Spleen (tissue), 11 donors: Measurements from ENCODE around the gene GNG7. TPM values are rescaled to one million over a fixed set of nuclear protein-coding genes. Genes with fewer than 3 reads are reported as not detected.
"Not testable (repeated sequence)": the region's sequence is repeated elsewhere in the genome, so short reads cannot be mapped to it uniquely, and the experiment has no call there.

Source experiments
- DNase-seq: peaks from one replicate; pipeline ENCODE4 v3.0.0-alpha.2; 2020
- H3K27ac ChIP-seq, 8 donors: fragments of 200-600 bp; sonication (generic) in 7 of 8; 1 replicate in 4 of 8; 2 replicates in 4 of 8; pipeline versions ENCODE4 v1.5.0 to v1.8.0; 2016 to 2021; ENCODE audit warnings: inconsistent platforms in 4 of 8, mild to moderate bottlenecking in 4 of 8, moderate library complexity in 1 of 8
- H3K27me3 ChIP-seq, 7 donors: fragments of 200-600 bp; sonication (generic) in 6 of 7; replicated peaks in 1 of 7; 1 replicate in 4 of 7; 2 replicates in 3 of 7; pipeline versions ENCODE4 v1.5.0 to v1.8.0; 2016 to 2021; ENCODE audit warnings: inconsistent platforms in 3 of 7, mild to moderate bottlenecking in 1 of 7
- H3K36me3 ChIP-seq, 6 donors: fragments of 200-600 bp; sonication (generic) in 5 of 6; 1 replicate in 4 of 6; 2 replicates in 2 of 6; pipeline versions ENCODE4 v1.5.0 to v1.8.0; 2016 to 2021; ENCODE audit warnings: inconsistent platforms in 2 of 6
- H3K4me1 ChIP-seq, 6 donors: fragments of 200-600 bp; sonication (generic) in 5 of 6; 1 replicate in 3 of 6; 2 replicates in 3 of 6; pipeline versions ENCODE4 v1.5.0 to v1.8.0; 2016 to 2021; ENCODE audit warnings: inconsistent platforms in 3 of 6
- H3K4me3 ChIP-seq, 8 donors: fragments of 200-600 bp; sonication (generic) in 7 of 8; 1 replicate in 4 of 8; 2 replicates in 4 of 8; pipeline versions ENCODE4 v1.5.0 to v1.8.0; 2016 to 2021; ENCODE audit warnings: inconsistent platforms in 4 of 8, mild to moderate bottlenecking in 4 of 8, moderate library complexity in 2 of 8
- H3K9me3 ChIP-seq, 8 donors: fragments of 200-600 bp; sonication (generic) in 7 of 8; 1 replicate in 4 of 8; 2 replicates in 4 of 8; pipeline versions ENCODE4 v1.5.0 to v1.8.0; 2016 to 2021; ENCODE audit warnings: inconsistent platforms in 4 of 8
- POLR2A ChIP-seq, 3 donors: fragments of 450-650 bp; IDR thresholded peaks; one replicate each; pipeline ENCODE4 v1.5.1; 2017; ENCODE audit warnings: antibody characterized with exemption in 3 of 3, mild to moderate bottlenecking in 1 of 3
- POLR2AphosphoS5 ChIP-seq, 3 donors: sonication (generic); formaldehyde crosslinking; IDR thresholded peaks; one replicate each; pipeline ENCODE4 v1.5.1; 2017; ENCODE audit warnings: antibody characterized with exemption in 3 of 3
- WGBS, 5 donors: extraction: QIAGEN DNeasy Blood & Tissue Kit in 3 of 5; methylation state at CpG; one replicate each; pipeline versions ENCODE4 v1.1.5 to v1.1.7; 2013 to 2018; 5-methylcytosine and 5-hydroxymethylcytosine counted together
- intact Hi-C: fragments of 100-400 bp; cut with DNase I; formaldehyde crosslinking; loops from one replicate; pipeline ENCODE4 v1.15.0; 2023; ENCODE audit warnings: low total_unique reads
- polyA plus RNA-seq, 3 donors: library from polyadenylated mRNA; stranded (reverse); fragments of 200-250 nt; gene quantifications; one replicate each; pipeline ENCODE4 v1.2.1, GENCODE V29; 2013
- total RNA-seq, 7 donors: library from RNA; depleted of rRNA in 3 of 7; stranded (reverse); fragments of >200 nt in 3 of 7; fragmentation: NEBNext Ultra II Directional in 4 of 7; extraction: Animal tissue kit (Norgen Biotek cat#: 25700) in 4 of 7; gene quantifications; one replicate each; pipeline versions ENCODE4 v1.1.0 to v1.2.1, GENCODE V29; 2016 to 2021
- TF ChIP-seq, protein P1 (sequence below), 11 experiments: fragments of 200-600 bp in 7 of 11; fragments of 450-650 bp in 4 of 11; sonication (generic) in 4 of 11; IDR thresholded peaks in 8 of 11; conservative IDR thresholded peaks in 3 of 11; 1 replicate in 7 of 11; 2 replicates in 4 of 11; pipeline versions ENCODE4 v1.4.0 to v1.8.0; 2016 to 2021; ENCODE audit warnings: antibody characterized with exemption in 11 of 11, inconsistent platforms in 4 of 11, mild to moderate bottlenecking in 1 of 11
- donor health status: healthy with polysubstance abuse.
- donor health status: DM: no; HTN: no; CAD: no; lungs with moderate emphysema.
- donor health status: DM: no; HTN: no; CAD: no.
- donor health status: Bipolar disorder and iron deficiency.
- donor health status: healthy.
- donor health status: DM: no; HTN: no; CAD: no.
- donor health status: DM: yes; HTN: yes; CAD: no.

Gene GNG7
- total and polyA plus RNA-seq, 10 donors = 17.2 to 34.6 (median 18.9) TPM

DNA sequence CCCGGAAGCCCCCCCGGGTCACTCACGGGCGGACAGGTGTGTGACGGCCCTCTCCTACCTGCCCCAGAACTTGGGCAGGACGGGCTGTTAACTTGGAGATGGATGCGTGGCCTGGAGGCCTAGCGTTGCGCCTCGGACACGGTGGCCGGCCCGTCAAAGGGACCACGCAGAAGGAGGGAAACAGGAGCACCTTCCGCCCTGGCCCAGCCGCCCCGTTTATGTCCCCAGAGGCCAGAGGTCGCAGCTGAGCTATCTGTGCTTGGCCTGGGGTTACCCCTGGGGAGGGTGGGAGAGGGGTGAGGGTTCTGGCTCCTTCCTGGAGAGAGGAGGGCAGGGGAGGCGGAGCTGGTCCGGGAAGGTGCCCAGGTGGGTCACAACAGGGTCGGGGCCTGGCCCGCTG, 190.9 kb downstream of the GNG7 start:
- peaks cover 0 to 29% (median 17%) of the 10 kb centered on the region in 6 donors for H3K4me1 ChIP-seq
- H3K27ac ChIP-seq = no peak overlapping the region
- DNase-seq = no peak
- H3K36me3 ChIP-seq = peaks cover 0 to 27% (median 1%) of the 10 kb centered on the region in 6 donors
- TF ChIP-seq POLR2AphosphoS5 (IDR thresholded peaks at IDR 0.05) = peak in 1 of 3 donors; percentile 38
- TF ChIP-seq POLR2A (IDR thresholded peaks at IDR 0.05) = no peak
- TF ChIP-seq, protein P1, sequence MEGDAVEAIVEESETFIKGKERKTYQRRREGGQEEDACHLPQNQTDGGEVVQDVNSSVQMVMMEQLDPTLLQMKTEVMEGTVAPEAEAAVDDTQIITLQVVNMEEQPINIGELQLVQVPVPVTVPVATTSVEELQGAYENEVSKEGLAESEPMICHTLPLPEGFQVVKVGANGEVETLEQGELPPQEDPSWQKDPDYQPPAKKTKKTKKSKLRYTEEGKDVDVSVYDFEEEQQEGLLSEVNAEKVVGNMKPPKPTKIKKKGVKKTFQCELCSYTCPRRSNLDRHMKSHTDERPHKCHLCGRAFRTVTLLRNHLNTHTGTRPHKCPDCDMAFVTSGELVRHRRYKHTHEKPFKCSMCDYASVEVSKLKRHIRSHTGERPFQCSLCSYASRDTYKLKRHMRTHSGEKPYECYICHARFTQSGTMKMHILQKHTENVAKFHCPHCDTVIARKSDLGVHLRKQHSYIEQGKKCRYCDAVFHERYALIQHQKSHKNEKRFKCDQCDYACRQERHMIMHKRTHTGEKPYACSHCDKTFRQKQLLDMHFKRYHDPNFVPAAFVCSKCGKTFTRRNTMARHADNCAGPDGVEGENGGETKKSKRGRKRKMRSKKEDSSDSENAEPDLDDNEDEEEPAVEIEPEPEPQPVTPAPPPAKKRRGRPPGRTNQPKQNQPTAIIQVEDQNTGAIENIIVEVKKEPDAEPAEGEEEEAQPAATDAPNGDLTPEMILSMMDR (IDR thresholded peaks at IDR 0.05 in 8 of 11, conservative IDR thresholded peaks at IDR 0.05 in 3 of 11) = no peak
- no peak overlapping the region for H3K4me3 ChIP-seq
- intact Hi-C loops = no loop called here
- 75 to 89% (median 84%) methylated on average over 21 to 22 of the region's 22 CpGs for WGBS, 5 donors
- no peaks in the 10 kb centered on the region for H3K27me3 ChIP-seq
- peaks cover 0 to 3% (median 0%) of the 10 kb centered on the region in 8 donors for H3K9me3 ChIP-seq

DNA sequence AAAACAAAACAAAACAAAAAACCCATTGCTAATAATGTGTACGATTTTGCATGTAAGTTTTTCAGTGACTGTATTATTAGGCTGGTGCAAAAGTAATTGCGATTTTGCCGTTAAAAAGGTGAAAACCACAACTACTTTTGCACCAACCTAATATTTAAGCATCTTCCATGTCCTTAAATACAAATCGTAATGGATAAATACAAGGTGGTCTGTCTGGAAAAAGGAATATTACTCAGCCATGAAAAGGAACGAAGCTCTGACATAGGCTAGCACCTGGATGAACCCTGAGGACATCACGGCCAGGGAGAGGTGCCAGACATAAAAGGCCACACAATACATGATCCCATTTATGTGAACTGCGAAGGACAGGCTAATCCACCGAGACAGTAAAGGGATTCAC, 193.4 kb downstream of the GNG7 start:
- 81 to 96% (median 93%) methylated on average over 8 of the region's 8 CpGs for WGBS, 5 donors
- peaks cover 0 to 11% (median 1%) of the 10 kb centered on the region in 6 donors for H3K36me3 ChIP-seq
- no peak for DNase-seq
- intact Hi-C loops = no loop called here
- H3K4me3 ChIP-seq = no peak overlapping the region
- no peak overlapping the region for H3K27ac ChIP-seq
- H3K9me3 ChIP-seq = peaks cover 0 to 3% (median 0%) of the 10 kb centered on the region in 8 donors
- TF ChIP-seq POLR2AphosphoS5 (IDR thresholded peaks at IDR 0.05) (no peak), POLR2A (IDR thresholded peaks at IDR 0.05) (no peak)
- TF ChIP-seq, protein P1 (IDR thresholded peaks at IDR 0.05 in 8 of 11, conservative IDR thresholded peaks at IDR 0.05 in 3 of 11) = no peak
- peaks cover 0 to 35% (median 18%) of the 10 kb centered on the region in 6 donors for H3K4me1 ChIP-seq
- H3K27me3 ChIP-seq = no peaks in the 10 kb centered on the region

DNA sequence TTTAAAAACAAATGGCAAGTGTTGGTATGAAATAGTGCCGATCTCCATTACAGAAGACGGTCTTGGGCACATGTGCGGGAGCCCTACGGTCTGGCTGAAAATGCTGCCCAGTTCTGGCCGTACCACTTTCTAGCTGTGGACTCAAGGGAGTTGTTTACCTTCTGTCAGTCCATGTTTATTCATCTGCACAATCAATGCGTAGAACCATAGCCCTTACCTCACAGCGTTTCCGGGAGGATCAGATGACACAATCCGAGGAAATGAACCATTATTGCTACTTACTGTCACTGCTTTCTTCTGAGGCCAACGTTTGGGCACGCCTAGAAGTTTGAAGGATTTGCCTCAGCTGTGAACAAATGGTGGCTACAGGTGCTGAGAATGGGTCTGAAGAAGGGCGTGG, 195.4 kb downstream of the GNG7 start:
- TF ChIP-seq POLR2AphosphoS5 (IDR thresholded peaks at IDR 0.05) (peak in 1 of 3 donors; percentile 72), POLR2A (IDR thresholded peaks at IDR 0.05) (no peak)
- TF ChIP-seq, protein P1 (IDR thresholded peaks at IDR 0.05 in 8 of 11, conservative IDR thresholded peaks at IDR 0.05 in 3 of 11) = no peak
- Histone ChIP-seq H3K9me3 (peaks cover 0 to 3% (median 0%) of the 10 kb centered on the region in 8 donors), H3K36me3 (no peaks in the 10 kb centered on the region), H3K4me3 (peak overlapping the region in 1 of 8 donors; percentile 37), H3K27ac (peak overlapping the region in 6 of 8 donors; percentile 25 to 78 (median 70)), H3K27me3 (no peaks in the 10 kb centered on the region), H3K4me1 (peaks cover 0 to 42% (median 23%) of the 10 kb centered on the region in 6 donors)
- intact Hi-C loops = no loop called here
- 19 to 27% (median 22%) methylated on average over 12 of the region's 12 CpGs for WGBS, 5 donors
- DNase-seq = no peak

DNA sequence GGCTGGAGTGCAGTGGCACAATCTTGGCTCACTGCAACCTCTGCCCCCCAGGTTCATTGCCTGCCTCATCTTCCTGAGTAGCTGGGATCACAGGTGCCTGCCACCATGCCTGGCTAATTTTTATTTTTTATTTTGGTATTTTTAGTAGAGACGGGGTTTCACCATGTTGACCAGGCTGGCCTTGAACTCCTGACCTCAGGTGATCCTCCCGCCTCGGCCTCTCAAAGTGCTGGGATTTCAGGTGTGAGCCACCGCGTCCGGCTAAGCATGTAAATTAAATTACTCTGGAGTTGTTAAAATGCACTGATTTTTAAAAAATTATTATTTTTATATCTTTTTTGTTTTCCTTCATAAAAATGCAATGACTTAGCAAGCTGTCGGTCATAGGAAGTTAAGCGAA, 195.8 kb downstream of the GNG7 start:
- DNase-seq, H3K27me3 ChIP-seq, H3K4me3 ChIP-seq, H3K36me3 ChIP-seq, intact Hi-C loops, H3K9me3 ChIP-seq: not testable (repeated sequence)
- Histone ChIP-seq H3K27ac (peak overlapping the region in 6 of 8 donors; percentile 25 to 78 (median 70)), H3K4me1 (peaks cover 0 to 37% (median 23%) of the 10 kb centered on the region in 6 donors)
- 69 to 75% (median 71%) methylated on average over 8 of the region's 8 CpGs for WGBS, 5 donors
